ENCODE data around the gene PPP2R2C.

PPP2R2C gene

GRCh38 chr4:6338175-6338950 is 134.1 kb downstream of the PPP2R2C start:
- Histone ChIP-seq H3K27me3 (ENCODE audit: insufficient read depth, low read length) (0 out of 2 replicates have a peak, but pooled peaks cover 8% of the 10 kb centered on the region), H3K9ac (ENCODE audit: low read depth, low read length) (no peak overlapping the region), H3K4me3 (ENCODE audit: low read length) (no peak overlapping the region), H3K4me1 (ENCODE audit: insufficient read depth, low read length) (peaks cover 4% of the 10 kb centered on the region; the same call in 1 of the 2 replicates), H3K36me3 (ENCODE audit: insufficient read depth, low read depth, low read length) (no peaks in the 10 kb centered on the region), H3K9me3 (ENCODE audit: insufficient read depth, low read depth, low read length) (peaks cover 5% of the 10 kb centered on the region; the same call in 1 of the 2 replicates), H3K27ac (ENCODE audit: low read length) (no peak overlapping the region)

GRCh38 chr4:6337331-6337935 is 135.0 kb downstream of the PPP2R2C start:
- no peak overlapping the region for H3K4me3 ChIP-seq (ENCODE audit: low read length)
- peaks cover 5% of the 10 kb centered on the region; the same call in 1 of the 2 replicates for H3K9me3 ChIP-seq (ENCODE audit: insufficient read depth, low read depth, low read length)
- 0 out of 2 replicates have a peak, but pooled peaks cover 8% of the 10 kb centered on the region for H3K27me3 ChIP-seq (ENCODE audit: insufficient read depth, low read length)
- no peak overlapping the region for H3K9ac ChIP-seq (ENCODE audit: low read depth, low read length)
- peaks cover 4% of the 10 kb centered on the region; the same call in 1 of the 2 replicates for H3K4me1 ChIP-seq (ENCODE audit: insufficient read depth, low read length)
- no peaks in the 10 kb centered on the region for H3K36me3 ChIP-seq (ENCODE audit: insufficient read depth, low read depth, low read length)
- no peak overlapping the region for H3K27ac ChIP-seq (ENCODE audit: low read length)

GRCh38 chr4:6336166-6336565 is 136.2 kb downstream of the PPP2R2C start:
- peaks cover 5% of the 10 kb centered on the region; the same call in 1 of the 2 replicates for H3K9me3 ChIP-seq (ENCODE audit: insufficient read depth, low read depth, low read length)
- H3K9ac ChIP-seq (ENCODE audit: low read depth, low read length), result no peak overlapping the region
- 0 out of 2 replicates have a peak, but pooled peaks cover 8% of the 10 kb centered on the region for H3K27me3 ChIP-seq (ENCODE audit: insufficient read depth, low read length)
- H3K27ac ChIP-seq (ENCODE audit: low read length), result no peak overlapping the region
- H3K4me3 ChIP-seq (ENCODE audit: low read length), result no peak overlapping the region
- no peaks in the 10 kb centered on the region for H3K36me3 ChIP-seq (ENCODE audit: insufficient read depth, low read depth, low read length)
- peaks cover 4% of the 10 kb centered on the region; the same call in 1 of the 2 replicates for H3K4me1 ChIP-seq (ENCODE audit: insufficient read depth, low read length)

GRCh38 chr4:6335040-6335590 is 137.3 kb downstream of the PPP2R2C start:
- H3K9ac ChIP-seq (ENCODE audit: low read depth, low read length), result no peak overlapping the region
- no peak overlapping the region for H3K4me3 ChIP-seq (ENCODE audit: low read length)
- H3K36me3 ChIP-seq (ENCODE audit: insufficient read depth, low read depth, low read length), result no peaks in the 10 kb centered on the region
- H3K4me1 ChIP-seq (ENCODE audit: insufficient read depth, low read length), result peaks cover 4% of the 10 kb centered on the region; the same call in 1 of the 2 replicates
- H3K9me3 ChIP-seq (ENCODE audit: insufficient read depth, low read depth, low read length), result peaks cover 5% of the 10 kb centered on the region; the same call in 1 of the 2 replicates
- H3K27me3 ChIP-seq (ENCODE audit: insufficient read depth, low read length), result 0 out of 2 replicates have a peak, but pooled peaks cover 8% of the 10 kb centered on the region
- no peak overlapping the region for H3K27ac ChIP-seq (ENCODE audit: low read length)

GRCh38 chr4:6334203-6334887 is 138.1 kb downstream of the PPP2R2C start:
- Histone ChIP-seq H3K36me3 (ENCODE audit: insufficient read depth, low read depth, low read length) (no peaks in the 10 kb centered on the region), H3K27me3 (ENCODE audit: insufficient read depth, low read length) (0 out of 2 replicates have a peak, but pooled peaks cover 8% of the 10 kb centered on the region), H3K27ac (ENCODE audit: low read length) (no peak overlapping the region), H3K9me3 (ENCODE audit: insufficient read depth, low read depth, low read length) (peaks cover 5% of the 10 kb centered on the region; the same call in 1 of the 2 replicates), H3K4me3 (ENCODE audit: low read length) (no peak overlapping the region), H3K9ac (ENCODE audit: low read depth, low read length) (no peak overlapping the region), H3K4me1 (ENCODE audit: insufficient read depth, low read length) (peaks cover 4% of the 10 kb centered on the region; the same call in 1 of the 2 replicates)

GRCh38 chr4:6333301-6334202 is 138.9 kb downstream of the PPP2R2C start:
- Histone ChIP-seq H3K4me1 (ENCODE audit: insufficient read depth, low read length) (peaks cover 4% of the 10 kb centered on the region; the same call in 1 of the 2 replicates), H3K27ac (ENCODE audit: low read length) (no peak overlapping the region), H3K36me3 (ENCODE audit: insufficient read depth, low read depth, low read length) (no peaks in the 10 kb centered on the region), H3K4me3 (ENCODE audit: low read length) (no peak overlapping the region), H3K9ac (ENCODE audit: low read depth, low read length) (no peak overlapping the region), H3K9me3 (ENCODE audit: insufficient read depth, low read depth, low read length) (peaks cover 5% of the 10 kb centered on the region; the same call in 1 of the 2 replicates), H3K27me3 (ENCODE audit: insufficient read depth, low read length) (0 out of 2 replicates have a peak, but pooled peaks cover 8% of the 10 kb centered on the region)

- H3K4me3 ChIP-seq (ENCODE audit: low read length), result no peak overlapping the region
- peaks cover 5% of the 10 kb centered on the region; the same call in 1 of the 2 replicates for H3K9me3 ChIP-seq (ENCODE audit: insufficient read depth, low read depth, low read length)
- no peaks in the 10 kb centered on the region for H3K36me3 ChIP-seq (ENCODE audit: insufficient read depth, low read depth, low read length)
- no peak overlapping the region for H3K27ac ChIP-seq (ENCODE audit: low read length)
- no peak overlapping the region for H3K9ac ChIP-seq (ENCODE audit: low read depth, low read length)
- H3K27me3 ChIP-seq (ENCODE audit: insufficient read depth, low read length), result 0 out of 2 replicates have a peak, but pooled peaks cover 4% of the 10 kb centered on the region
- peaks cover 3% of the 10 kb centered on the region; the same call in 1 of the 2 replicates for H3K4me1 ChIP-seq (ENCODE audit: insufficient read depth, low read length)
These were observed 139.8 kb downstream of the PPP2R2C start for GRCh38 chr4:6332669-6333050.

- peaks cover 5% of the 10 kb centered on the region; the same call in 1 of the 2 replicates for H3K9me3 ChIP-seq (ENCODE audit: insufficient read depth, low read depth, low read length)
- no peaks in the 10 kb centered on the region for H3K4me1 ChIP-seq (ENCODE audit: insufficient read depth, low read length)
- H3K27me3 ChIP-seq (ENCODE audit: insufficient read depth, low read length), result no peaks in the 10 kb centered on the region
- no peak overlapping the region for H3K9ac ChIP-seq (ENCODE audit: low read depth, low read length)
- no peak overlapping the region for H3K27ac ChIP-seq (ENCODE audit: low read length)
- H3K36me3 ChIP-seq (ENCODE audit: insufficient read depth, low read depth, low read length), result no peaks in the 10 kb centered on the region
- no peak overlapping the region for H3K4me3 ChIP-seq (ENCODE audit: low read length)
These were observed 140.3 kb downstream of the PPP2R2C start for GRCh38 chr4:6332042-6332668.

GRCh38 chr4:6331468-6331867 is 140.9 kb downstream of the PPP2R2C start:
- Histone ChIP-seq H3K36me3 (ENCODE audit: insufficient read depth, low read depth, low read length) (no peaks in the 10 kb centered on the region), H3K9me3 (ENCODE audit: insufficient read depth, low read depth, low read length) (peaks cover 5% of the 10 kb centered on the region; the same call in 1 of the 2 replicates), H3K4me1 (ENCODE audit: insufficient read depth, low read length) (no peaks in the 10 kb centered on the region), H3K27ac (ENCODE audit: low read length) (no peak overlapping the region), H3K4me3 (ENCODE audit: low read length) (no peak overlapping the region), H3K9ac (ENCODE audit: low read depth, low read length) (no peak overlapping the region), H3K27me3 (ENCODE audit: insufficient read depth, low read length) (no peaks in the 10 kb centered on the region)

GRCh38 chr4:6331018-6331417 is 141.4 kb downstream of the PPP2R2C start:
- peaks cover 5% of the 10 kb centered on the region; the same call in 1 of the 2 replicates for H3K9me3 ChIP-seq (ENCODE audit: insufficient read depth, low read depth, low read length)
- no peak overlapping the region for H3K4me3 ChIP-seq (ENCODE audit: low read length)
- no peak overlapping the region for H3K27ac ChIP-seq (ENCODE audit: low read length)
- H3K36me3 ChIP-seq (ENCODE audit: insufficient read depth, low read depth, low read length), result no peaks in the 10 kb centered on the region
- no peak overlapping the region for H3K9ac ChIP-seq (ENCODE audit: low read depth, low read length)
- H3K4me1 ChIP-seq (ENCODE audit: insufficient read depth, low read length), result no peaks in the 10 kb centered on the region
- no peaks in the 10 kb centered on the region for H3K27me3 ChIP-seq (ENCODE audit: insufficient read depth, low read length)

All from iPS-20b (cell line).